ENCODE measurements around the gene NRDE2.

NRDE2 gene

GRCh38 chr14:90228478-90228877, 103.3 kb downstream of the NRDE2 start:
- Histone ChIP-seq H3K4me1 (ENCODE audit: insufficient read depth, low read length) (no peaks in the 10 kb centered on the region), H3K4me3 (ENCODE audit: low read length) (no peak overlapping the region), H3K9ac (ENCODE audit: low read depth, low read length) (no peak overlapping the region), H3K27ac (ENCODE audit: low read depth, low read length) (no peak overlapping the region), H3K27me3 (ENCODE audit: insufficient read depth, low read length) (peaks cover under 1% of the 10 kb centered on the region; the same call in 1 of the 2 replicates), H3K36me3 (ENCODE audit: insufficient read depth, low read length) (no peaks in the 10 kb centered on the region), H3K9me3 (ENCODE audit: insufficient read depth, low read depth, low read length) (no peaks in the 10 kb centered on the region)
- WGBS: 95% methylated on average over 4 of the region's 4 CpGs

Measured in HUES64 (cell line).